Activated gamma-delta T cell treated with Interleukin-2 at 50 U/mL for 16 hours (primary cell): Measurements from ENCODE around the gene TBXAS1.

Experiments
- DNase-seq: peaks from one replicate; pipeline ENCODE4 v3.0.0-alpha.2; 2020

Gene TBXAS1

GRCh38 chr7:140026935-140027334, 197.9 kb downstream of the TBXAS1 start:
- DNase-seq = no peak

- DNase-seq = no peak
Measured at GRCh38 chr7:140027858-140028257, 198.8 kb downstream of the TBXAS1 start.

- DNase-seq = no peak
Measured at GRCh38 chr7:140028311-140028710, 199.2 kb downstream of the TBXAS1 start.

- DNase-seq = no peak
Measured at GRCh38 chr7:140029072-140029471, 200.0 kb downstream of the TBXAS1 start.

- DNase-seq = no peak
Measured at GRCh38 chr7:140031364-140031763, 202.3 kb downstream of the TBXAS1 start.

GRCh38 chr7:140033036-140033435, 204.0 kb downstream of the TBXAS1 start:
- no peak for DNase-seq

GRCh38 chr7:140033779-140034363, 204.8 kb downstream of the TBXAS1 start:
- no peak for DNase-seq

GRCh38 chr7:140034421-140034820, 205.4 kb downstream of the TBXAS1 start:
- DNase-seq = no peak

GRCh38 chr7:140035400-140036223, 206.5 kb downstream of the TBXAS1 start:
- DNase-seq = no peak

GRCh38 chr7:140036224-140036962, 207.3 kb downstream of the TBXAS1 start:
- DNase-seq = no peak

GRCh38 chr7:140039066-140039465, 210.0 kb downstream of the TBXAS1 start:
- DNase-seq = no peak

- DNase-seq = no peak
Measured at GRCh38 chr7:140039896-140040295, 210.8 kb downstream of the TBXAS1 start.

- DNase-seq = no peak
Measured at GRCh38 chr7:140041659-140042385, 212.8 kb downstream of the TBXAS1 start.

- no peak for DNase-seq
Measured at GRCh38 chr7:140042386-140042670, 213.3 kb downstream of the TBXAS1 start.

- DNase-seq = no peak
Measured at GRCh38 chr7:140044251-140044650, 215.2 kb downstream of the TBXAS1 start.

- DNase-seq = no peak
Measured at GRCh38 chr7:140045697-140046096, 216.6 kb downstream of the TBXAS1 start.

- DNase-seq = no peak
Measured at GRCh38 chr7:140047197-140047596, 218.1 kb downstream of the TBXAS1 start.

- no peak for DNase-seq
Measured at GRCh38 chr7:140048138-140048537, 219.1 kb downstream of the TBXAS1 start.

GRCh38 chr7:140048989-140049338, 219.9 kb downstream of the TBXAS1 start:
- no peak for DNase-seq

- DNase-seq = no peak
Measured at GRCh38 chr7:140049339-140050024, 220.4 kb downstream of the TBXAS1 start.

GRCh38 chr7:140050100-140050499, 221.0 kb downstream of the TBXAS1 start:
- DNase-seq = no peak

GRCh38 chr7:140051820-140052219, 222.8 kb downstream of the TBXAS1 start:
- no peak for DNase-seq
